Measurements from ENCODE around the gene CHERP. TPM values are rescaled to one million over a fixed set of nuclear protein-coding genes. Genes with fewer than 3 reads are reported as not detected.

CHERP gene
- total and polyA plus RNA-seq, 2 of the 8 experiments (the other 6 are each of a cell fraction or from before 2014, with no cell fraction given): 13.9 to 73.7 TPM

GRCh38 chr19:16562608-16563025 lies 20.4 kb upstream of the CHERP start (continued):
- TF ChIP-seq CHD7 (IDR thresholded peaks at IDR 0.05; ENCODE audit: insufficient replicate concordance, low read length) (no peak), RBBP5 (IDR thresholded peaks at IDR 0.05; ENCODE audit: borderline replicate concordance, low read depth, low read length) (no peak), CREB1 (IDR thresholded peaks at IDR 0.05) (no peak), YY1 (IDR thresholded peaks at IDR 0.05; ENCODE audit: low read depth, low read length) (no peak), TAF7 (optimal IDR thresholded peaks at IDR 0.05; ENCODE audit: borderline replicate concordance, low read depth, low read length) (no peak), FOSL1 (IDR thresholded peaks at IDR 0.05; ENCODE audit: insufficient read depth, low read depth, low read length) (no peak), EZH2 (IDR thresholded peaks at IDR 0.05; ENCODE audit: low read depth, low read length, severe bottlenecking) (no peak), SP1 (IDR thresholded peaks at IDR 0.05; ENCODE audit: low read depth, low read length) (no peak)

Data from H1 (cell line).